ENCODE measurements around the gene CFAP91.

The CFAP91 gene

GRCh38 chr3:119743921-119744320 is 41.1 kb downstream of the CFAP91 start:
- no peak for DNase-seq (ENCODE audit: low spot score)

DNA sequence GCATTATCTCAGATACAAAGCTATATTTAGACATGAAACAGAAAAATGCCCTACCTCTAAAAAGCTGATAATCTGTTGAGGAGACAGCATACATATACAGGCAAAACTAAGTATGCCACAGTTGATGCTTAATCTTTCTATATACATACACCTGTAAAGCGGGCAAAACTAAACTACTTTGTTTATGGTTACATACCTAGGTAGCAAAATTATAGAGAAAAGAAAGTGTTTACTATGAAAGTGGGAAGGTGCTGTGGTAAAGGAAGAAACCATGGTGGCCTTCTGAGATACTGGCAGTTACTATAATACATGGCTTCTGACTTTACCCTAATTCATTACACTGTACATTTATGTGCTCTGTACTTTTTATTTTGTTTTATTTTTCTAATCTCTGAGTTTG is 43.1 kb downstream of the CFAP91 start:
- no peak for DNase-seq (ENCODE audit: low spot score)

GRCh38 chr3:119746423-119746822 is 43.6 kb downstream of the CFAP91 start:
- DNase-seq (ENCODE audit: low spot score), result no peak

GRCh38 chr3:119747357-119747756 is 44.5 kb downstream of the CFAP91 start:
- no peak for DNase-seq (ENCODE audit: low spot score)

- DNase-seq (ENCODE audit: low spot score), result no peak
Observed at GRCh38 chr3:119748991-119749390, 46.2 kb downstream of the CFAP91 start.

DNA sequence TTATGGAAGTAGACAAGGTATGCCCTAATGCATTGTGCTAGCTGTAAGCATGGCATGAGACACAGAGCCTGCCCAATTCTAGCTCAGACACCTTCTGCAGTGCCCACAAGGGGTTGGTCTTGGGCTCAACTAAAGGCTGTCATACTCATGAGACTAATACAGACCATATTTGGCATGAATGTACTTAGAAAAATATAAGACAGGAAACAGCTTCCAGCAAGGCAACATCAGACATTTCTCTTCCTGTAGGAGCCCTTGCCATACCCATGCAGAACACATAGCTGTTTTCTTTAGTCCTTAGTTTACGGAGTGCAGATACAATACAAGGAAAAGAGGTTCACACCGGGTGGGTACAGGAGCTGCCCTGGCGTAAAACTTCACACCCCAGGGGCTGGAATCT is 48.6 kb downstream of the CFAP91 start:
- no peak for DNase-seq (ENCODE audit: low spot score)

All from left forelimb (tissue), 1 donor.